HEK293 (cell line): Measurements from ENCODE around the gene UBAP2.

Experiments used
- CTCF ChIA-PET: fragments of 350-600 bp; formaldehyde crosslinking; extraction: SDS; loops from one replicate; lab custom pipeline; 2021; ENCODE audit warnings: antibody characterized with exemption; lab: Yijun Ruan, JAX
- POLR2A ChIA-PET: fragments of 300-600 bp; formaldehyde crosslinking; extraction: SDS; loops from one replicate; lab custom pipeline; 2020; ENCODE audit warnings: antibody characterized with exemption, inconsistent platforms; lab: Yijun Ruan, JAX
- H3K27ac ChIP-seq: fragments of 200-500 bp; sonication (Bioruptor generic); 2 replicates; pipeline ENCODE4 v1.5.1; 2014; ENCODE audit warnings: low read depth, low read length, control low read depth, inconsistent platforms; ENCODE audit errors: extremely low read depth
- H3K36me3 ChIP-seq, 2 experiments: fragments of 200-500 bp in 1 of 2; sonication (Bioruptor generic) in 1 of 2; 1 replicate in 1 of 2; 2 replicates in 1 of 2; pipeline ENCODE4 v1.5.1; 2014 to 2017; ENCODE audit warnings: inconsistent platforms in 2 of 2, low read length in 2 of 2; ENCODE audit not compliant: control insufficient read depth in 2 of 2, insufficient read depth in 1 of 2
- H3K4me1 ChIP-seq: fragments of 200-500 bp; sonication (Bioruptor generic); 2 replicates; pipeline ENCODE4 v1.5.1; 2014; ENCODE audit warnings: mild to moderate bottlenecking, low read length, inconsistent platforms; ENCODE audit not compliant: control insufficient read depth, insufficient read depth
- H3K4me3 ChIP-seq: 2 replicates; pipeline ENCODE4 v1.5.1; 2011; ENCODE audit warnings: low read depth, mild to moderate bottlenecking, control low read depth, low read length, moderate library complexity
- H3K9me3 ChIP-seq: fragments of 200-500 bp; sonication (Bioruptor generic); 2 replicates; pipeline ENCODE4 v1.5.1; 2014; ENCODE audit warnings: low read depth, low read length, inconsistent platforms; ENCODE audit not compliant: control insufficient read depth, insufficient read depth
- PRDM1 ChIP-seq: fragments of 450-650 bp; formaldehyde crosslinking; IDR thresholded peaks from 2 replicates; pipeline ENCODE4; 2016; ENCODE audit warnings: missing biosample characterization, missing genetic modification characterization
- SALL2 ChIP-seq: fragments of 450-650 bp; formaldehyde crosslinking; IDR thresholded peaks from 2 replicates; pipeline ENCODE4 v1.5.0; 2017; ENCODE audit warnings: missing biosample characterization, mild to moderate bottlenecking, missing genetic modification characterization, borderline replicate concordance
- SETDB1 ChIP-seq: IDR thresholded peaks from one replicate; pipeline ENCODE4 v1.6.1; 2017; ENCODE audit warnings: mild to moderate bottlenecking, low read length, moderate library complexity, mixed read lengths; ENCODE audit not compliant: insufficient read length
- ZNF10 ChIP-seq: fragments of 450-650 bp; formaldehyde crosslinking; IDR thresholded peaks from 2 replicates; pipeline ENCODE4 v1.5.1; 2017; ENCODE audit warnings: missing biosample characterization, missing genetic modification characterization
- ZNF121 ChIP-seq: fragments of 450-650 bp; formaldehyde crosslinking; IDR thresholded peaks from 2 replicates; pipeline ENCODE4 v1.5.1; 2016; ENCODE audit warnings: missing biosample characterization, missing genetic modification characterization
- ZNF140 ChIP-seq: fragments of 450-650 bp; formaldehyde crosslinking; IDR thresholded peaks from 2 replicates; pipeline ENCODE4 v1.5.1; 2016; ENCODE audit warnings: missing biosample characterization, missing genetic modification characterization
- ZNF202 ChIP-seq: fragments of 450-650 bp; formaldehyde crosslinking; IDR thresholded peaks from 2 replicates; pipeline ENCODE4 v1.5.1; 2016; ENCODE audit warnings: missing biosample characterization, missing genetic modification characterization, borderline replicate concordance
- ZNF426 ChIP-seq: fragments of 450-650 bp; formaldehyde crosslinking; IDR thresholded peaks from 2 replicates; pipeline ENCODE4 v1.5.1; 2017; ENCODE audit warnings: missing biosample characterization, missing genetic modification characterization, mild to moderate bottlenecking, inconsistent platforms, moderate library complexity
- ZNF433 ChIP-seq: fragments of 450-650 bp; formaldehyde crosslinking; IDR thresholded peaks from 2 replicates; pipeline ENCODE4 v1.5.1; 2016; ENCODE audit warnings: missing biosample characterization, missing genetic modification characterization, low read depth
- ZNF555 ChIP-seq: fragments of 450-650 bp; formaldehyde crosslinking; conservative IDR thresholded peaks from 2 replicates; pipeline ENCODE4 v1.5.1; 2017; ENCODE audit warnings: missing biosample characterization, mild to moderate bottlenecking, missing genetic modification characterization, inconsistent platforms
- ZNF558 ChIP-seq: fragments of 450-650 bp; formaldehyde crosslinking; IDR thresholded peaks from 2 replicates; pipeline ENCODE4 v1.5.1; 2016; ENCODE audit warnings: missing biosample characterization, missing genetic modification characterization
- ZNF621 ChIP-seq: fragments of 450-650 bp; formaldehyde crosslinking; IDR thresholded peaks from 2 replicates; pipeline ENCODE4 v1.5.1; 2017; ENCODE audit warnings: missing biosample characterization, missing genetic modification characterization
- ZNF623 ChIP-seq: fragments of 450-650 bp; formaldehyde crosslinking; IDR thresholded peaks from 2 replicates; pipeline ENCODE4 v1.5.1; 2016; ENCODE audit warnings: missing biosample characterization, missing genetic modification characterization
- ZNF658 ChIP-seq: fragments of 450-650 bp; formaldehyde crosslinking; IDR thresholded peaks from 2 replicates; pipeline ENCODE4; 2016; ENCODE audit warnings: missing biosample characterization, missing genetic modification characterization
- ZNF791 ChIP-seq: fragments of 450-650 bp; formaldehyde crosslinking; IDR thresholded peaks from 2 replicates; pipeline ENCODE4 v1.5.1; 2016; ENCODE audit warnings: missing biosample characterization, missing genetic modification characterization
- TF ChIP-seq, protein P1 (sequence below): fragments of 450-650 bp; formaldehyde crosslinking; IDR thresholded peaks from 2 replicates; pipeline ENCODE4 v1.5.1; 2016; ENCODE audit warnings: missing biosample characterization, missing genetic modification characterization
- TF ChIP-seq, protein P2 (sequence below): fragments of 450-650 bp; formaldehyde crosslinking; IDR thresholded peaks from 2 replicates; pipeline ENCODE4 v1.5.1; 2017; ENCODE audit warnings: missing biosample characterization, missing genetic modification characterization
- TF ChIP-seq, protein P3 (sequence below): fragments of 450-650 bp; formaldehyde crosslinking; IDR thresholded peaks from 2 replicates; pipeline ENCODE4 v1.5.1; 2016; ENCODE audit warnings: missing biosample characterization, missing genetic modification characterization
- TF ChIP-seq, protein P4 (sequence below): fragments of 450-650 bp; formaldehyde crosslinking; IDR thresholded peaks from 2 replicates; pipeline ENCODE4 v1.5.1; 2016; ENCODE audit warnings: missing biosample characterization, missing genetic modification characterization, borderline replicate concordance
- TF ChIP-seq, protein P5 (sequence below): fragments of 450-650 bp; formaldehyde crosslinking; IDR thresholded peaks from 2 replicates; pipeline ENCODE4 v1.5.1; 2016; ENCODE audit warnings: missing biosample characterization, missing genetic modification characterization
- TF ChIP-seq, protein P6 (sequence below): fragments of 450-650 bp; formaldehyde crosslinking; IDR thresholded peaks from 2 replicates; pipeline ENCODE4 v1.5.0; 2017; ENCODE audit warnings: missing biosample characterization, missing genetic modification characterization, borderline replicate concordance

The UBAP2 gene

DNA sequence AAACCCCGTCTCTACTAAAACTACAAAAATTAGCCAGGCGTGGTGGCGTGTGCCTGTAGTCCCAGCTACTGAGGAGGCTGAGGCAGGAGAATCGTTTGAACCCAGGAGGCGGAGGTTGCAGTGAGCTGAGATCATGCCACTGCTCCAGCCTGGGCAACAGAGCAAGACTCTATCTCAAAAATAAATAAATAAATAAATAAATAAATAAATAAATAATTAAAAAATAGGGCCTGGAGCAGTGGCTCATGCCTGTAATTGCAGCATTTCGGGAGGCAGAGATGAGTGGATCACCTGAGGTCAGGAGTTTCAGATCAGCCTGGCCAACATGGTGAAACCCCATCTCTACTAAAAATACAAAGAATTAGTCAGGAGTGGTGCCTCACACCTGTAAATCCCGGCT, 86.2 kb downstream of the UBAP2 start (continued):
- TF ChIP-seq ZNF558 (tag by site-specific recombination) (0 out of 2 replicates have a peak, but pooled peaks have one; percentile 25), ZNF121 (tag by site-specific recombination) (0 out of 2 replicates have a peak, but pooled peaks have one; percentile 14), ZNF140 (peak; percentile 28; the same call in 1 of the 2 replicates), ZNF623 (tag by site-specific recombination) (peak; percentile 54), ZNF433 (tag by site-specific recombination) (peak; percentile 23; the same call in 1 of the 2 replicates), ZNF426 (tag by site-specific recombination) (peak; percentile 64)

DNA sequence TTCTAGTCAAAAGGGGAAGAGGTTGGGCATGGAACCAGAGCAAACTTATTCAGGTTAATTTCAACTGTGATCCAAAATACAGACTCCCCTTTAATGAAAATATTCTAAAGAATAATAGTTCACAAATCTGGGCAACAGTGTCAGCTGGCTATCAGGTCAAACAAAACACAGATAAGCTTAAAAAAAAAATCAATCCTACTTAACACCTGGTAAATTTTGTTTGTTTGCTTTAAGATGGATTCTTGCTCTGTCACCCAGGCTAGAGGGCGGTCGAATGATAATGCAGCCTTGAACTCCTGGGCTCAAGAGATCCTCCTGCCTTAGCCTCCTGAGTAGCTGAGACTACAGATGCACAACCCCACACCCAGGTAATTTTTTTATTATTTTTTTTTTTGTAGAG, 89.0 kb downstream of the UBAP2 start:
- CTCF ChIA-PET, result no interaction called here
- POLR2A ChIA-PET, result no interaction called here
- no peak overlapping the region for H3K4me3 ChIP-seq
- H3K36me3 ChIP-seq, result peaks cover 7 to 50% of the 10 kb centered on the region in 2 experiments; a peak in 2 of 3 replicates
- no peak overlapping the region for H3K27ac ChIP-seq
- H3K4me1 ChIP-seq, result no peaks in the 10 kb centered on the region
- no peaks in the 10 kb centered on the region for H3K9me3 ChIP-seq
- TF ChIP-seq, protein P1, sequence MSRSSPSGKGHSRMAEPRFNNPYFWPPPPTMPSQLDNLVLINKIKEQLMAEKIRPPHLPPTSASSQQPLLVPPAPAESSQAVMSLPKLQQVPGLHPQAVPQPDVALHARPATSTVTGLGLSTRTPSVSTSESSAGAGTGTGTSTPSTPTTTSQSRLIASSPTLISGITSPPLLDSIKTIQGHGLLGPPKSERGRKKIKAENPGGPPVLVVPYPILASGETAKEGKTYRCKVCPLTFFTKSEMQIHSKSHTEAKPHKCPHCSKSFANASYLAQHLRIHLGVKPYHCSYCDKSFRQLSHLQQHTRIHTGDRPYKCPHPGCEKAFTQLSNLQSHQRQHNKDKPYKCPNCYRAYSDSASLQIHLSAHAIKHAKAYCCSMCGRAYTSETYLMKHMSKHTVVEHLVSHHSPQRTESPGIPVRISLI (tag by site-specific recombination), result no peak
- TF ChIP-seq ZNF10 (tag by site-specific recombination) (no peak), PRDM1 (tag by site-specific recombination) (no peak), ZNF555 (tag by site-specific recombination) (no peak), SALL2 (tag by site-specific recombination) (no peak), ZNF202 (tag by site-specific recombination) (no peak), ZNF621 (tag by site-specific recombination) (no peak), ZNF658 (tag by site-specific recombination) (no peak), ZNF791 (tag by site-specific recombination) (no peak), SETDB1 (no peak)
- TF ChIP-seq, protein P2, sequence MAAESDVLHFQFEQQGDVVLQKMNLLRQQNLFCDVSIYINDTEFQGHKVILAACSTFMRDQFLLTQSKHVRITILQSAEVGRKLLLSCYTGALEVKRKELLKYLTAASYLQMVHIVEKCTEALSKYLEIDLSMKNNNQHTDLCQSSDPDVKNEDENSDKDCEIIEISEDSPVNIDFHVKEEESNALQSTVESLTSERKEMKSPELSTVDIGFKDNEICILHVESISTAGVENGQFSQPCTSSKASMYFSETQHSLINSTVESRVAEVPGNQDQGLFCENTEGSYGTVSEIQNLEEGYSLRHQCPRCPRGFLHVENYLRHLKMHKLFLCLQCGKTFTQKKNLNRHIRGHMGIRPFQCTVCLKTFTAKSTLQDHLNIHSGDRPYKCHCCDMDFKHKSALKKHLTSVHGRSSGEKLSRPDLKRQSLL, result no peak
- TF ChIP-seq, protein P3, sequence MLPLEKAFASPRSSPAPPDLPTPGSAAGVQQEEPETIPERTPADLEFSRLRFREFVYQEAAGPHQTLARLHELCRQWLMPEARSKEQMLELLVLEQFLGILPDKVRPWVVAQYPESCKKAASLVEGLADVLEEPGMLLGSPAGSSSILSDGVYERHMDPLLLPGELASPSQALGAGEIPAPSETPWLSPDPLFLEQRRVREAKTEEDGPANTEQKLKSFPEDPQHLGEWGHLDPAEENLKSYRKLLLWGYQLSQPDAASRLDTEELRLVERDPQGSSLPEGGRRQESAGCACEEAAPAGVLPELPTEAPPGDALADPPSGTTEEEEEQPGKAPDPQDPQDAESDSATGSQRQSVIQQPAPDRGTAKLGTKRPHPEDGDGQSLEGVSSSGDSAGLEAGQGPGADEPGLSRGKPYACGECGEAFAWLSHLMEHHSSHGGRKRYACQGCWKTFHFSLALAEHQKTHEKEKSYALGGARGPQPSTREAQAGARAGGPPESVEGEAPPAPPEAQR (tag by site-specific recombination), result no peak
- TF ChIP-seq, protein P4, sequence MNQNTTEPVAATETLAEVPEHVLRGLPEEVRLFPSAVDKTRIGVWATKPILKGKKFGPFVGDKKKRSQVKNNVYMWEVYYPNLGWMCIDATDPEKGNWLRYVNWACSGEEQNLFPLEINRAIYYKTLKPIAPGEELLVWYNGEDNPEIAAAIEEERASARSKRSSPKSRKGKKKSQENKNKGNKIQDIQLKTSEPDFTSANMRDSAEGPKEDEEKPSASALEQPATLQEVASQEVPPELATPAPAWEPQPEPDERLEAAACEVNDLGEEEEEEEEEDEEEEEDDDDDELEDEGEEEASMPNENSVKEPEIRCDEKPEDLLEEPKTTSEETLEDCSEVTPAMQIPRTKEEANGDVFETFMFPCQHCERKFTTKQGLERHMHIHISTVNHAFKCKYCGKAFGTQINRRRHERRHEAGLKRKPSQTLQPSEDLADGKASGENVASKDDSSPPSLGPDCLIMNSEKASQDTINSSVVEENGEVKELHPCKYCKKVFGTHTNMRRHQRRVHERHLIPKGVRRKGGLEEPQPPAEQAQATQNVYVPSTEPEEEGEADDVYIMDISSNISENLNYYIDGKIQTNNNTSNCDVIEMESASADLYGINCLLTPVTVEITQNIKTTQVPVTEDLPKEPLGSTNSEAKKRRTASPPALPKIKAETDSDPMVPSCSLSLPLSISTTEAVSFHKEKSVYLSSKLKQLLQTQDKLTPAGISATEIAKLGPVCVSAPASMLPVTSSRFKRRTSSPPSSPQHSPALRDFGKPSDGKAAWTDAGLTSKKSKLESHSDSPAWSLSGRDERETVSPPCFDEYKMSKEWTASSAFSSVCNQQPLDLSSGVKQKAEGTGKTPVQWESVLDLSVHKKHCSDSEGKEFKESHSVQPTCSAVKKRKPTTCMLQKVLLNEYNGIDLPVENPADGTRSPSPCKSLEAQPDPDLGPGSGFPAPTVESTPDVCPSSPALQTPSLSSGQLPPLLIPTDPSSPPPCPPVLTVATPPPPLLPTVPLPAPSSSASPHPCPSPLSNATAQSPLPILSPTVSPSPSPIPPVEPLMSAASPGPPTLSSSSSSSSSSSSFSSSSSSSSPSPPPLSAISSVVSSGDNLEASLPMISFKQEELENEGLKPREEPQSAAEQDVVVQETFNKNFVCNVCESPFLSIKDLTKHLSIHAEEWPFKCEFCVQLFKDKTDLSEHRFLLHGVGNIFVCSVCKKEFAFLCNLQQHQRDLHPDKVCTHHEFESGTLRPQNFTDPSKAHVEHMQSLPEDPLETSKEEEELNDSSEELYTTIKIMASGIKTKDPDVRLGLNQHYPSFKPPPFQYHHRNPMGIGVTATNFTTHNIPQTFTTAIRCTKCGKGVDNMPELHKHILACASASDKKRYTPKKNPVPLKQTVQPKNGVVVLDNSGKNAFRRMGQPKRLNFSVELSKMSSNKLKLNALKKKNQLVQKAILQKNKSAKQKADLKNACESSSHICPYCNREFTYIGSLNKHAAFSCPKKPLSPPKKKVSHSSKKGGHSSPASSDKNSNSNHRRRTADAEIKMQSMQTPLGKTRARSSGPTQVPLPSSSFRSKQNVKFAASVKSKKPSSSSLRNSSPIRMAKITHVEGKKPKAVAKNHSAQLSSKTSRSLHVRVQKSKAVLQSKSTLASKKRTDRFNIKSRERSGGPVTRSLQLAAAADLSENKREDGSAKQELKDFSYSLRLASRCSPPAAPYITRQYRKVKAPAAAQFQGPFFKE (tag by site-specific recombination), result no peak
- TF ChIP-seq, protein P5, sequence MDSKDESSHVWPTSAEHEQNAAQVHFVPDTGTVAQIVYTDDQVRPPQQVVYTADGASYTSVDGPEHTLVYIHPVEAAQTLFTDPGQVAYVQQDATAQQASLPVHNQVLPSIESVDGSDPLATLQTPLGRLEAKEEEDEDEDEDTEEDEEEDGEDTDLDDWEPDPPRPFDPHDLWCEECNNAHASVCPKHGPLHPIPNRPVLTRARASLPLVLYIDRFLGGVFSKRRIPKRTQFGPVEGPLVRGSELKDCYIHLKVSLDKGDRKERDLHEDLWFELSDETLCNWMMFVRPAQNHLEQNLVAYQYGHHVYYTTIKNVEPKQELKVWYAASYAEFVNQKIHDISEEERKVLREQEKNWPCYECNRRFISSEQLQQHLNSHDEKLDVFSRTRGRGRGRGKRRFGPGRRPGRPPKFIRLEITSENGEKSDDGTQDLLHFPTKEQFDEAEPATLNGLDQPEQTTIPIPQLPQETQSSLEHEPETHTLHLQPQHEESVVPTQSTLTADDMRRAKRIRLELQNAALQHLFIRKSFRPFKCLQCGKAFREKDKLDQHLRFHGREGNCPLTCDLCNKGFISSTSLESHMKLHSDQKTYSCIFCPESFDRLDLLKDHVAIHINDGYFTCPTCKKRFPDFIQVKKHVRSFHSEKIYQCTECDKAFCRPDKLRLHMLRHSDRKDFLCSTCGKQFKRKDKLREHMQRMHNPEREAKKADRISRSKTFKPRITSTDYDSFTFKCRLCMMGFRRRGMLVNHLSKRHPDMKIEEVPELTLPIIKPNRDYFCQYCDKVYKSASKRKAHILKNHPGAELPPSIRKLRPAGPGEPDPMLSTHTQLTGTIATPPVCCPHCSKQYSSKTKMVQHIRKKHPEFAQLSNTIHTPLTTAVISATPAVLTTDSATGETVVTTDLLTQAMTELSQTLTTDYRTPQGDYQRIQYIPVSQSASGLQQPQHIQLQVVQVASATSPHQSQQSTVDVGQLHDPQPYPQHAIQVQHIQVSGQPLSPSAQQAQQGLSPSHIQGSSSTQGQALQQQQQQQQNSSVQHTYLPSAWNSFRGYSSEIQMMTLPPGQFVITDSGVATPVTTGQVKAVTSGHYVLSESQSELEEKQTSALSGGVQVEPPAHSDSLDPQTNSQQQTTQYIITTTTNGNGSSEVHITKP (tag by site-specific recombination), result no peak
- TF ChIP-seq, protein P6, sequence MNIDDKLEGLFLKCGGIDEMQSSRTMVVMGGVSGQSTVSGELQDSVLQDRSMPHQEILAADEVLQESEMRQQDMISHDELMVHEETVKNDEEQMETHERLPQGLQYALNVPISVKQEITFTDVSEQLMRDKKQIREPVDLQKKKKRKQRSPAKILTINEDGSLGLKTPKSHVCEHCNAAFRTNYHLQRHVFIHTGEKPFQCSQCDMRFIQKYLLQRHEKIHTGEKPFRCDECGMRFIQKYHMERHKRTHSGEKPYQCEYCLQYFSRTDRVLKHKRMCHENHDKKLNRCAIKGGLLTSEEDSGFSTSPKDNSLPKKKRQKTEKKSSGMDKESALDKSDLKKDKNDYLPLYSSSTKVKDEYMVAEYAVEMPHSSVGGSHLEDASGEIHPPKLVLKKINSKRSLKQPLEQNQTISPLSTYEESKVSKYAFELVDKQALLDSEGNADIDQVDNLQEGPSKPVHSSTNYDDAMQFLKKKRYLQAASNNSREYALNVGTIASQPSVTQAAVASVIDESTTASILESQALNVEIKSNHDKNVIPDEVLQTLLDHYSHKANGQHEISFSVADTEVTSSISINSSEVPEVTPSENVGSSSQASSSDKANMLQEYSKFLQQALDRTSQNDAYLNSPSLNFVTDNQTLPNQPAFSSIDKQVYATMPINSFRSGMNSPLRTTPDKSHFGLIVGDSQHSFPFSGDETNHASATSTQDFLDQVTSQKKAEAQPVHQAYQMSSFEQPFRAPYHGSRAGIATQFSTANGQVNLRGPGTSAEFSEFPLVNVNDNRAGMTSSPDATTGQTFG (tag by site-specific recombination), result no peak
